B cell (primary cell): ENCODE results near the gene NEBL. TPM values are rescaled to one million over a fixed set of nuclear protein-coding genes. Genes with fewer than 3 reads are reported as not detected.
"Not testable (repeated sequence)": the region's sequence is repeated elsewhere in the genome, so short reads cannot be mapped to it uniquely, and the experiment has no call there.

ENCODE experiments used
- ATAC-seq: fragments of 200-7000 bp; cut with Tn5 transposase; one replicate; pipeline ENCODE4 v1.10.0; 2021; ENCODE audit warnings: low read depth, mild to moderate bottlenecking, moderate number of reproducible peaks, moderate library complexity
- CTCF ChIA-PET: fragments of 350-600 bp; sonication (Branson Sonifier 250); formaldehyde crosslinking; loops from one replicate; lab custom pipeline; 2021; ENCODE audit warnings: antibody characterized with exemption, inconsistent platforms; lab: Charles Lee
- POLR2A ChIA-PET: fragments of 350-600 bp; sonication (Branson Sonifier 250); formaldehyde crosslinking; loops from one replicate; lab custom pipeline; 2021; ENCODE audit warnings: antibody characterized with exemption; lab: Charles Lee
- DNase-seq: peaks from one replicate; pipeline ENCODE4 v3.0.0; 2013
- H2AFZ ChIP-seq: 2 replicates; pipeline ENCODE4 v1.6.1; 2012; ENCODE audit warnings: mild to moderate bottlenecking, low read depth, low read length; ENCODE audit not compliant: insufficient read depth, poor library complexity, severe bottlenecking
- H3K27ac ChIP-seq, 2 donors: 1 replicate in 1 of 2; 2 replicates in 1 of 2; pipeline ENCODE4 v1.5.1; 2012 to 2013; ENCODE audit warnings: low read length in 2 of 2, mild to moderate bottlenecking in 2 of 2, moderate library complexity in 1 of 2
- H3K27me3 ChIP-seq, 4 experiments: fragments of 200-600 bp in 1 of 4; sonication (generic) in 1 of 4; replicated peaks in 1 of 4; 1 replicate in 2 of 4; 2 replicates in 2 of 4; pipeline versions ENCODE4 v1.6.1 to v1.7.0; 2013 to 2016; ENCODE audit warnings: low read length in 3 of 4, mild to moderate bottlenecking in 2 of 4, mixed read lengths in 1 of 4, moderate library complexity in 1 of 4; ENCODE audit not compliant: insufficient read depth in 4 of 4, control insufficient read depth in 3 of 4; ENCODE audit errors: control extremely low read depth in 1 of 4
- H3K36me3 ChIP-seq, 2 experiments: replicated peaks in 1 of 2; 1 replicate in 1 of 2; 2 replicates in 1 of 2; pipeline versions ENCODE4 v1.6.1 to v1.7.1; 2013; ENCODE audit warnings: low read length in 1 of 2; ENCODE audit not compliant: insufficient read depth in 2 of 2, control insufficient read depth in 1 of 2; ENCODE audit errors: control extremely low read depth in 1 of 2, extremely low read depth in 1 of 2
- H3K4me1 ChIP-seq, 2 donors: fragments of 200-600 bp in 1 of 2; sonication (generic) in 1 of 2; 1 replicate in 1 of 2; 2 replicates in 1 of 2; pipeline versions ENCODE4 v1.5.1 to v1.6.1; 2013 to 2017; ENCODE audit warnings: low read length in 2 of 2; ENCODE audit not compliant: control insufficient read depth in 2 of 2, insufficient read depth in 2 of 2
- H3K4me2 ChIP-seq: replicated peaks from 2 replicates; pipeline ENCODE3; 2012; ENCODE audit warnings: mild to moderate bottlenecking, low read depth, low read length; ENCODE audit not compliant: poor library complexity, severe bottlenecking
- H3K4me3 ChIP-seq, 5 experiments: fragments of 200-600 bp in 1 of 5; sonication (generic) in 1 of 5; 1 replicate in 3 of 5; 2 replicates in 2 of 5; pipeline versions ENCODE4 v1.5.1 to v1.7.0; 2011 to 2016; ENCODE audit warnings: low read length in 4 of 5, mild to moderate bottlenecking in 4 of 5, low read depth in 2 of 5, control low read depth in 1 of 5, moderate library complexity in 1 of 5; ENCODE audit not compliant: insufficient read depth in 1 of 5; ENCODE audit errors: control extremely low read depth in 1 of 5, extremely low read depth in 1 of 5
- H3K79me2 ChIP-seq: fragments of 200-600 bp; sonication (generic); one replicate; pipeline ENCODE4 v1.6.0; 2016; ENCODE audit warnings: low read length; ENCODE audit not compliant: control insufficient read depth, insufficient read depth
- H3K9ac ChIP-seq: fragments of 200-600 bp; sonication (generic); 2 replicates; pipeline ENCODE4 v1.6.1; 2017; ENCODE audit warnings: mild to moderate bottlenecking, low read length, moderate library complexity
- H3K9me3 ChIP-seq, 3 donors: one replicate each; pipeline versions ENCODE4 v1.6.1 to v1.7.1; 2013; ENCODE audit warnings: low read length in 2 of 3; ENCODE audit not compliant: control insufficient read depth in 2 of 3, insufficient read depth in 1 of 3; ENCODE audit errors: control extremely low read depth in 1 of 3
- H4K20me1 ChIP-seq: 2 replicates; pipeline ENCODE4 v1.6.0; 2012; ENCODE audit warnings: mild to moderate bottlenecking, low read length; ENCODE audit not compliant: insufficient read depth, control insufficient read depth, poor library complexity, severe bottlenecking
- H3K27ac Mint-ChIP-seq: one replicate; pipeline ENCODE4 v1.8.0; 2021; ENCODE audit warnings: mixed read lengths
- H3K27me3 Mint-ChIP-seq: one replicate; pipeline ENCODE4 v1.8.0; 2021; ENCODE audit warnings: mixed read lengths
- H3K4me1 Mint-ChIP-seq: one replicate; pipeline ENCODE4 v1.8.0; 2021; ENCODE audit warnings: mixed read lengths
- H3K4me3 Mint-ChIP-seq: one replicate; pipeline ENCODE4 v1.8.0; 2021; ENCODE audit warnings: mixed read lengths
- H3K9me3 Mint-ChIP-seq: one replicate; pipeline ENCODE4 v1.8.0; 2022; ENCODE audit warnings: mixed read lengths; ENCODE audit not compliant: insufficient read depth
- EZH2 ChIP-seq: IDR thresholded peaks from 2 replicates; pipeline ENCODE4 v1.6.1; 2012; ENCODE audit warnings: borderline replicate concordance, low read depth, mild to moderate bottlenecking, moderate library complexity, low read length; ENCODE audit not compliant: insufficient read depth, poor library complexity, severe bottlenecking
- WGBS: methylation state at CpG from one replicate; pipeline ENCODE4 v1.1.5; 2013; ENCODE audit warnings: missing lambda C conversion rate; ENCODE audit not compliant: insufficient coverage; 5-methylcytosine and 5-hydroxymethylcytosine counted together
- intact Hi-C: fragments of 100-400 bp; cut with micrococcal nuclease; formaldehyde crosslinking; loops from one replicate; pipeline ENCODE4 v1.10.0; 2022
- polyA plus RNA-seq: library from polyadenylated mRNA; depleted of rRNA; stranded (reverse); fragments of >200 nt; gene quantifications from 2 replicates; pipeline ENCODE4 v1.2.3, GENCODE V29; 2012
- total RNA-seq, 2 donors: library from RNA; stranded (reverse); fragments of 120-200 nt in 1 of 2; gene quantifications; 1 replicate in 1 of 2; 2 replicates in 1 of 2; pipeline versions ENCODE4 v1.2.3 to v1.2.4, GENCODE V29; 2013 to 2022
- TF ChIP-seq, protein P1 (sequence below): fragments of 200-600 bp; IDR thresholded peaks from one replicate; pipeline ENCODE4 v1.8.0; 2022; ENCODE audit warnings: antibody characterized with exemption, mild to moderate bottlenecking

The NEBL gene
- total and polyA plus RNA-seq, 2 donors (not counting 1 experiment from before 2014, with no cell fraction given): not detected

GRCh38 chr10:20944789-20945502, 47.8 kb upstream of the NEBL start:
- H3K27ac ChIP-seq: no peak overlapping the region
- no peak overlapping the region for H3K9ac ChIP-seq
- H4K20me1 ChIP-seq: no peaks in the 10 kb centered on the region
- peaks cover 4% of the 10 kb centered on the region in 2 donors for H3K4me1 ChIP-seq
- ChIA-PET CTCF (no interaction called here), POLR2A (no interaction called here)
- Mint-ChIP-seq H3K4me3 (no peak overlapping the region), H3K27ac (no peak overlapping the region), H3K27me3 (no peaks in the 10 kb centered on the region), H3K9me3 (no peaks in the 10 kb centered on the region), H3K4me1 (peaks cover 15% of the 10 kb centered on the region)
- intact Hi-C loops: no loop called here
- no peak overlapping the region for H3K4me2 ChIP-seq
- TF ChIP-seq, protein P1, sequence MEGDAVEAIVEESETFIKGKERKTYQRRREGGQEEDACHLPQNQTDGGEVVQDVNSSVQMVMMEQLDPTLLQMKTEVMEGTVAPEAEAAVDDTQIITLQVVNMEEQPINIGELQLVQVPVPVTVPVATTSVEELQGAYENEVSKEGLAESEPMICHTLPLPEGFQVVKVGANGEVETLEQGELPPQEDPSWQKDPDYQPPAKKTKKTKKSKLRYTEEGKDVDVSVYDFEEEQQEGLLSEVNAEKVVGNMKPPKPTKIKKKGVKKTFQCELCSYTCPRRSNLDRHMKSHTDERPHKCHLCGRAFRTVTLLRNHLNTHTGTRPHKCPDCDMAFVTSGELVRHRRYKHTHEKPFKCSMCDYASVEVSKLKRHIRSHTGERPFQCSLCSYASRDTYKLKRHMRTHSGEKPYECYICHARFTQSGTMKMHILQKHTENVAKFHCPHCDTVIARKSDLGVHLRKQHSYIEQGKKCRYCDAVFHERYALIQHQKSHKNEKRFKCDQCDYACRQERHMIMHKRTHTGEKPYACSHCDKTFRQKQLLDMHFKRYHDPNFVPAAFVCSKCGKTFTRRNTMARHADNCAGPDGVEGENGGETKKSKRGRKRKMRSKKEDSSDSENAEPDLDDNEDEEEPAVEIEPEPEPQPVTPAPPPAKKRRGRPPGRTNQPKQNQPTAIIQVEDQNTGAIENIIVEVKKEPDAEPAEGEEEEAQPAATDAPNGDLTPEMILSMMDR: no peak
- TF ChIP-seq EZH2: no peak
- peaks cover 0 to 1% (median 0%) of the 10 kb centered on the region in 3 donors for H3K9me3 ChIP-seq
- DNase-seq (no peak), ATAC-seq (no peak)
- no peak overlapping the region for H2AFZ ChIP-seq
- H3K79me2 ChIP-seq: no peaks in the 10 kb centered on the region
- H3K4me3 ChIP-seq: no peak overlapping the region
- 98% methylated on average over 3 of the region's 7 CpGs for WGBS
- H3K36me3 ChIP-seq: no peaks in the 10 kb centered on the region
- H3K27me3 ChIP-seq: no peaks in the 10 kb centered on the region

GRCh38 chr10:20939414-20939813, 42.3 kb upstream of the NEBL start:
- H3K36me3 ChIP-seq, H3K27me3 ChIP-seq, H3K4me3 Mint-ChIP-seq, H3K9me3 Mint-ChIP-seq, H3K4me2 ChIP-seq, ATAC-seq, POLR2A ChIA-PET, H3K9ac ChIP-seq, H3K27ac ChIP-seq, H2AFZ ChIP-seq, H3K27me3 Mint-ChIP-seq, H3K4me3 ChIP-seq, H3K79me2 ChIP-seq, H3K4me1 Mint-ChIP-seq, CTCF ChIA-PET, H3K9me3 ChIP-seq, DNase-seq, H3K4me1 ChIP-seq, intact Hi-C loops, H3K27ac Mint-ChIP-seq, H4K20me1 ChIP-seq: not testable (repeated sequence)
- no CpG with 5 or more reads among the region's 5 CpGs for WGBS
